GM12891 (cell line): ENCODE measurements around the gene RAP1A.

Source experiments
- DNase-seq: peaks from one replicate; pipeline ENCODE4 v3.0.0; 2011; ENCODE audit warnings: low spot score; ENCODE audit not compliant: insufficient read length
- FAIRE-seq: peaks from 2 replicates; lab custom pipeline; 2011; peaks lifted over from hg19 to GRCh38; lab: Jason Lieb, UNC
- PAX5 ChIP-seq: IDR thresholded peaks from 2 replicates; pipeline ENCODE4 v1.6.1; 2011; ENCODE audit warnings: low read length, moderate library complexity, mild to moderate bottlenecking; ENCODE audit not compliant: insufficient read depth, severe bottlenecking
- POLR2A ChIP-seq: IDR thresholded peaks from 2 replicates; pipeline ENCODE4 v1.6.1; 2011; ENCODE audit warnings: low read depth, low read length, control low read depth
- POLR2AphosphoS5 ChIP-seq: IDR thresholded peaks from 2 replicates; pipeline ENCODE4 v1.6.1; 2011; ENCODE audit warnings: low read depth, low read length, control low read depth
- POU2F2 ChIP-seq: IDR thresholded peaks from 2 replicates; pipeline ENCODE4 v1.6.1; 2011; ENCODE audit warnings: low read depth, mild to moderate bottlenecking, control low read depth, low read length, moderate library complexity
- SPI1 ChIP-seq: IDR thresholded peaks from 2 replicates; pipeline ENCODE4 v1.6.1; 2011; ENCODE audit warnings: low read depth, low read length, control low read depth
- TAF1 ChIP-seq: IDR thresholded peaks from 2 replicates; pipeline ENCODE4 v1.6.1; 2011; ENCODE audit warnings: low read depth, low read length, control low read depth

RAP1A gene

DNA sequence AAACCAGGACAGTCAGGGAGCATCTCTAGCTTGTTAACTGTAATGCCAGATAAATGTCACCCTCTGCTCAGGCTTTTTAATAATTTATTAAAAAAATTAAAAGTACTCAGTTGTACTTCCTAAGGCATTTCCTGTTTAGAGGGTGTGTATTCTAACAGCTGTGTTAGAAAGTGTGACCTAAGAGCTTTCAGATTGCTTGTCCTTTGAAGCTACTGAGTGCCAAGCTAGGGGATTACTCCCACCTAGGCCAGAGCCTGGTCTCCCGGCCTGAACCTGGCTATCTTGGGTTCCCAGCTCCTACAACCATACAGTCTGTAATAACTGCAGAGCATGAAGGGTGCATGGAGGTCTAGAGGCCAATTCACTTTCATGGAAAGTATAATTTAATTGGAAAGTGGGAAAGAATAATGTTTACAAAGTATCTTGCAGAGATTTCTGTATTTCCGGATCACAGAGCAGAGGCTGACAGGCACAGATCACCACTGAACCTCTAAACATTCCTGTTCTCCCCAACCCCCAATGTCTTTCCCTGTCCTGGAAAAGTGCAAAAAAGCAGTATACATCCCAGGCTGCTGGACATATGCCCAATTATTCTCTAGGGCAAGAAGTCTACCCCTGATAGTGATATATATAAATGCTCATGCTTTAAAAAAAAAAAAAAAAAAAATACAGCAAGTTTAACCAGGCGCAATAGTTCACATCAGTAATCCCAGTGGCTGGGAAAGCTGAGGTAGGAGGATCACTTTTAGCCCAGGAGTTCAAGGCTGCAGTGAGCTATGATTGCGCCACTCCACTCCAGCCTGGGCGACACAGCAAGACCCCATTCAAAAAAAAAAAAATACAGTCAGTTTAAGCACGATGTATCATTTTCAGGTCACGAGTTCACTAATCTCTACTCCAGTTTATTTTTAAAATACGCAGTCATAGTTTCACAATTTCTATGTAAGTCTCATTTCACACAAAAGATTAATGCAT is 36.7 kb upstream of the RAP1A start:
- TF ChIP-seq POLR2A (no peak), POLR2AphosphoS5 (no peak), SPI1 (no peak)
- FAIRE-seq (no peak), DNase-seq (no peak)

DNA sequence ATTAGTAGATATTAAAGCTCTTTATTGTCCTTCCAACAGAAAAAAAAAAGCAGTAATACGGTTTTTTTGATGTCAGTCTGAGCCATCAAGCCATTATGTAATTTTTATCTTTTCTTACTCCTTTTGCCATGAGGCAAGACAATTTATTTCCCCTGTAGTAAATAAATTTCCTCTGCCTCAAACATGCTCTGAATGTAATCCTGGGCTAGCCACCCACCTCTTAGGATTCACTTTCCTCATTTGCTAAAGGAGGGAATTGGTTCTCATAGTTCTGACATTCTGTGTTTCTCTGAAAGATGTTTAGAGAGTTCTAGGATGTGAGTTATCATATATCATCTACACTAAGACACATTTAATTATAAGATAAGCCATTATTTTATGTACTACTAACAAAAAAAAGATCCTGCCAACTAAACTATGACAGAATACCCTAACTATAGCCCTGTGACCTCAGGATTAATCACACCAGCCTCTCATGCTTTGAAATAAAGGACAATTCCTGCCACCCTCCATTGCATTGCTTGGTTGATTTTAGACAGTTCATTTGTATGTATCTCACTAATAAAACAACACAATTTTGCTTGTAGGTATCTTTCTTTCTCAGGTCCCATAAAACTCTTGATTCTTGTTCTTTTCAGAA is 34.0 kb upstream of the RAP1A start:
- FAIRE-seq: no peak
- DNase-seq: no peak
- TF ChIP-seq SPI1 (no peak), PAX5 (no peak), POU2F2 (no peak), POLR2A (no peak), POLR2AphosphoS5 (no peak)

DNA sequence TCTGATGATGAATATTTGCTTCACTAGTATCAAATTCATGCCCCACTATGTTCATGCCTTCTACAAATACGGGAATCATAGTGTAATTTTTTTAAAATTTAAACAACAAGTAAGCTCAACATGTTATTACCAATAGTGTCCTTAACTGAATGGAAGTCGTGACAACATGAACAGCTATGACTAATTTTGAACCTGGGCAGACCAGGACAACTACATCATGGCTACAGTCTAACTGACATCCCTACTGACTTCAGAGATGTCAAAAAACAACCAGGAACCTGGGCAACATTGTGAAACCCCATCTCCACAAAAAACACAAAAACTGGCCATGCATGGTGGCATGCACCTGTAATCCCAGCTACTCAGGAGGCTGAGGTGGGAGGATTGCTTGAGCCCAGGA is 33.5 kb upstream of the RAP1A start:
- TF ChIP-seq POU2F2 (no peak), PAX5 (no peak), SPI1 (no peak), POLR2A (no peak), POLR2AphosphoS5 (no peak), TAF1 (no peak)
- FAIRE-seq: peak; percentile 74

DNA sequence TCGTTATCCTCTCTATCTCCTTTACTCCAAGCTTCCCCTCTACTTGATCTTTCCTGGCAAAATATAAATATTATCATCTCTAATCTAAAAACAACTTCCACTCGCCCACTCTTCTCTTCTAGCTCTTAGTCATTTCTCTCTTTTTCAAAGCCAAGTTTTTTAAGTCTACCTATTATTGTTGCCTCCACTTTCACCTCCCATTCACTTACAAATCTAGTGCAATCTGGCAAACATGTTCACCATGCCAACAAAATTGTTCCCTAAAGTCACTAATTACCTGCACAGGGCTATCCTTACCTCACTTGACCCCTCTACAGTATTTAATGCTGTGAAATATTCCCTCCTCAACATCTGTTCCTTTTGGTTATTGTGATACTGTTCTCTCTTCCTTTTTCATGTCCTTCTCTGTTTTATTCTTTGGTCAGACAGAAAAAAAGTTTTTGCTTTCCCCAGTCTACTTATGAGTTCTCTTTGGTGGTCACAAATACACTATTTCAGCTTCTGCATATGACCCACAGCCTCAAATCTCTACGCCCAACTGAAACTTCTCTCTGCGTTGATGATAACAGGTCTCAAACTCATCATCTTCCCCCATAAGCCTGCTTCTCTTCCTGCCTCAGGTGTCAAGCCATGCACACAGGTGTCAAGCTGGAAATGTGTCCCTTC is 31.9 kb upstream of the RAP1A start:
- FAIRE-seq: peak; percentile 90
- no peak for DNase-seq
- TF ChIP-seq PAX5 (no peak), POLR2A (no peak), POLR2AphosphoS5 (no peak), TAF1 (no peak), POU2F2 (no peak), SPI1 (no peak; the same call in 1 of the 2 replicates)

More for the DNA sequence above, 33.5 kb upstream of the RAP1A start:
- no peak for DNase-seq

DNA sequence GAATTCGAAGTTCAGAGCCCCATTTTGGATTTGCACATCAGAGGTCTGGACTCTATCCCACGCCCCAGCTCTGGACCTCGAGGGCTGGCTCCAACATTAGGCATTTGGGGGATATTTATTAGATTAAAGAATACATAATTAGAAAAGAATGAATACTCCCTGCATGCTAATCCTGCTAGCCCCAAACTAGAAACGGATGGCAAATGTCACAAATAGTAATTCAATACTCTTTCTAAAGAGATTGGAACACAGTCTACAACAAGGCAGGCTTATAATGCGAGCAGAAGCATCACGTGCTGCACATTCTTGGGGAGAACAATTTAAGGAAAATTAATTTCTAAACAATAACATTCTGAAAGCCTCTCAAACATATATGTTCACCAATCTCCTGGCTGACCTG is 27.7 kb upstream of the RAP1A start:
- no peak for FAIRE-seq

DNA sequence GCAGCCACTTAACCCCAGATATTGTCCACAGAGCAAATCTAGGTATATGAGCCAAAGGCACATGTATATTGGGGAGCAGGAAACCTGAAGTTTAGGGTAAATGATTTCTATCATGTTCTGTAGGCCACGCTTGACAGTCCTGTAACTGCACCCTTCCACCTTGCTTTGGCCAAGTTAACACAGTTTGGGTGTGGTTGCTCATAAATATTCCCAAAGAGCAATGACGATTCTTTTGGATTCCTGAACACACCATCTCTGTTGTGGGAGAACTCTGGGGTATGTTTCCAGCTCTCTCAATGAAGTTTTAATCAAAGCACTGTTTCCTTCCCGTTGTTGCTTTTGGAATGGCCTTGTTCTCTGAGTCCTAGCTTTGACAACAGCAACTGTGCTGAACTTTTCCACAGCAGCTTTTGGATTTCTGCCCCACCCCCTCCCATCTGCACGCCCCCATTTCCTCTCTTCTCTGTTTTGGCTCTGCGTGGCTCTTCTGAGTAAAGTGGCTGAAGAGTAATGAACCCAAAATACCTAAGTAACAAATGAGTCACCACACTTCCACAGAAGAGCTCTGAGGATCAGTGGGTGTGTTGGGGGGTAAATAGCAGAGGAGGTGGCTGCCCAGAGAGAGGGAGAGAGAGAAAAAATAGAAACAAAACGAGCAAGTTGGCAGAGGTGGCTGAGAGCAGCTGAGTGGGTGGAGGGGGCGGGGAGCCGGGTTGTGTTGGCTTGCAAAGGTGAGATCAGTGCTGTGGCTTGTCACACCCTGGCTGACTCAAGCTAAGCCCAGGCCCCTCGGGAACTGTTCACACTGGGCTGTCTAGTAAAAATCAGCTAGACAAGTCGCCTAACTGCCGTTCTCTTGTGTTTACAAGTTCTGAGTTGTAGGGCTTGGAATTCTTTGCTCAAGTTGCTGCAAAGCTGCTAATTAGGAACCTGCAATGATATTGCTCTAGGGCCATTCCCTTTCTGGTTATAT is 26.9 kb upstream of the RAP1A start:
- FAIRE-seq (peak; percentile 99), DNase-seq (no peak)
- peak; percentile 21 for TF ChIP-seq PAX5
- TF ChIP-seq POU2F2: peak; percentile 85
- no peak; the same call in 1 of the 2 replicates for TF ChIP-seq POLR2AphosphoS5
- TF ChIP-seq TAF1: peak; percentile 48; the same call in 1 of the 2 replicates
- peak; percentile 25; the same call in 1 of the 2 replicates for TF ChIP-seq POLR2A
- peak; percentile 61 for TF ChIP-seq SPI1

More for the DNA sequence above, 27.7 kb upstream of the RAP1A start:
- TF ChIP-seq PAX5 (no peak), POLR2AphosphoS5 (no peak), SPI1 (no peak)
- DNase-seq: no peak

DNA sequence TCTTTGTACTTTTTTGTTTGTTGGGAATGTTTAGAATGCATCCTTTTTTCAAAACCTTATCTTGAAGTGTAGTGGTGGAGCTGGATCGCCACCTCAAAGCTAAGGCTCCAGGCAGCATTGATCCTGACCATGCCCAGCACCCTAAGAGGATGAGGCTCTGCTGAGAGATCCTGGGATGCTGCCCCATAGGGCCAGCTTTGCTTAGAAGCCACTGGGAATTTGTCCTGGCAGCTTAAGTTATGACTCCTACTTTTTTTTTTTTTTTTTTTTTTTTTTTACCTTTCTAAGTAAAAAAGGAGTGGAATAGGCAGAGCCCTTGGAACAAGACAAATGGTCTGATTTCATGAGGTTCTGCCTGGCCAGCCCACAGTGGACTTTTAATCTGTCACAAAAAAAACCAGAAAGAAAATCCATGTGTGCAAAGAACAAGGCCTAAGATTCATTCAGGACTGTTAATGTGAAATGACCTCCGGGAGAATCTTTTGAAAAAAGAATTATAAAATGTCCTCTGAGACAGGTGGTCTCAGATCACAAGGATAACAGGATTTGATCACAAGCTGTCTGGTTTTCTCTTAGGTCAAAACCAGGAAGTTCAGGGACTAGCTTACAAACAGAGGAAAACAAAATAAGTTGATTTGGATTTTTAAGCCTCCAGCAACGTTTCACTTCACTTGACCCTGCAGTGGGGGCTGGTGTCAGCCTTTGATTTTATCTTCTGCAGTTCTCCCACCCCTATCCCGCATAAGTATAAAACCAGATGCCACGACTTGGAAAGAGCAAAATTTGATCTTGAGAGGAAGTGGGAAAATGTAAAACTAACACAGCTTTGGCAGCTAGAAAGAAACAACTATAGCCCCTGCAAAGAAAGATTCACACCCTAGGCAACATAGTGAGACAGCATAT is 25.9 kb upstream of the RAP1A start:
- DNase-seq (no peak), FAIRE-seq (peak; percentile 38)
- no peak for TF ChIP-seq TAF1
- TF ChIP-seq SPI1: peak; percentile 75

DNA sequence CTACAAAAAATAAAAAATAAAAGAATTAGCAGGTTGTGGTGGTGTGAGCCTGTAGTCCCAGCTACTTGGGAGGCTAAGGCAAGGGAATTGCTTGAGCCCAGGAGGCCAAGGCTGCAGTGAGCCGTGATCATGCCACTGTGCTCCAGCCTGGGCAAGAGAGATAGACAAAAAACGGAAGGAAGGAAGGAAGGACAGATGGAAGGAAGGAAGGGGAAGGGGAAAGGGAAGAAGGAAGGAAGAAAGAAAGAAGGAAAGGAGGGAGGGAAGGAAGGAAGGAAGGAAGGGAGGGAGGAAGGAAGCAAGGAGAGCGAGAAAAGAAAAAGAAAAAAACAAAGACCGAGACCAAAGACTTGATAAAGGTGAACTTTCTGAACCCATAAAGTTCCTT is 25.3 kb upstream of the RAP1A start:
- DNase-seq (no peak), FAIRE-seq (no peak)
- TF ChIP-seq POU2F2 (no peak), TAF1 (no peak), PAX5 (no peak), POLR2A (no peak), POLR2AphosphoS5 (no peak), SPI1 (no peak)

DNA sequence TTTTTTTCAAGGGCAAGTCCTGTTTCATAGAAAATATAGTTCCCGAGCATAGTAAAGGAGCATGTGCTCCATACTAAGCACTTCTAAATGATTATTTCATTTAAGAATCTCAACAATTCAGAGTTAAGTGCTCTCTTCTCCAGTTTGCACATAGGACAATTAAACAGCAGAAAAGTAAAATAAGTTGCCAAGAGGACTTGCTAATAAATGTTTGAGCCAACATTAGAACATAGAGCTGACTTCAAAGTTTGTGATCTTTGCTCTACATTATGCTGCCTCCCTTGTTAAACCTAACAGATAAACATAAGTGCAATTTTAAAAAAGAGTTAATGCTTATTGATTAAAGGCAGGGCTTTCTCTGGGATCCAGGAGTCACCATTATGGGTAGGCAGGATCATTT is 23.8 kb upstream of the RAP1A start:
- no peak for FAIRE-seq
- no peak for DNase-seq
- TF ChIP-seq PAX5: no peak
- no peak for TF ChIP-seq SPI1
- TF ChIP-seq POLR2AphosphoS5: no peak
- TF ChIP-seq TAF1: no peak
- TF ChIP-seq POU2F2: no peak
- TF ChIP-seq POLR2A: no peak
